ENCODE data around the gene IDH3B.

Gene IDH3B

GRCh38 chr20:2624190-2624589 is 39.8 kb downstream of the IDH3B start:
- FAIRE-seq, result no peak

DNA sequence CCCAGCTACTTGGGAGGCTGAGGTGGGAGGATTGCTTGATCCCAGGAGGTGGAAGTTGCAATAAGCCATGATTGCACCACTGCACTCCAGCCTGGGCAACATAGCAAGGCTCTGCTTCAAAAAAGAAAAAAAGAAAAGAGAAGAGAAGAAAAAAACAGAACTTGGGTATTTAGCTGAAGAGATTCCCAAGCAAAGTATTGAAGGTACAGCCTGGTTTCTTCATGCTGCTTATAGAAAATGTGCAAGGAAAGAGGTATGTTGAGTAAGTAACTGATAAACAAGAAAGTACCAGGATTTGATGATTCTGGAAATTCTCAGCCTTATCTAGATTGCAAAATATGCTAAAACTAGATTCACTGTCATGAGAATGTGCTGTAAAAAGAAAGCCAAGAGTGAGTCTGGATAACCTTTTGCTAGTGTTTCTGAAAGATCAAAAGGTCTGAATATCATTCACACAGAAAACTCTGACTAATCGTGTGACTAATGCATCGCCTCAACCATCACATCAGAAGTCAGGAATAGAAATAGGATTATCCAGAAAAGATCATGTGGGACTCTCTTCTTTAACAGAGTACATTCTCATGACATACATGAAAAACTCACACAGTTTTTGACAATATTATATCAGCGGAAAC is 43.9 kb downstream of the IDH3B start:
- FAIRE-seq (no peak), DNase-seq (ENCODE audit: low spot score) (peak; percentile 17)

More at GRCh38 chr20:2624190-2624589, 39.8 kb downstream of the IDH3B start:
- no peak for DNase-seq (ENCODE audit: low spot score)

- DNase-seq (ENCODE audit: low spot score) (no peak), FAIRE-seq (no peak)
Measured at GRCh38 chr20:2619337-2619736, 44.7 kb downstream of the IDH3B start.

DNA sequence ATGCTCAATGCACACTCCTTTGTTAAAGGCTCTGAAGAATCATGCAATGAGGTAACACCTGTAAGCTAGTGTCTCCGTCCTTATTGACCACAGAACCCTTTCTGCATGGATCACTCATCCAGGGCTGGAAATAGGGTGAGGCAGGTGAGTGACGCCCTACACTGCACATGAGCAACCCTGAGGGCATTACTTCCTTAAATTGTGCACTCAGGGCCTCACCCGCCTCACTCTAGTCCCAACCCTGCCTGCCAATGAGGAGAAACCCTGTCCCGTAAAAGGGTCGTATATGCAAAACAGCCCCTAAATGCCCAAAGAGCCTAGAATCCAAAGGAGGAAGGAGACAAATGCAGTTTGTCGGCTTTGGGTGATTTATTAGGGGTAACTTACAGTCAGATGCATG is 45.2 kb downstream of the IDH3B start:
- DNase-seq (ENCODE audit: low spot score), result no peak
- no peak for FAIRE-seq

DNA sequence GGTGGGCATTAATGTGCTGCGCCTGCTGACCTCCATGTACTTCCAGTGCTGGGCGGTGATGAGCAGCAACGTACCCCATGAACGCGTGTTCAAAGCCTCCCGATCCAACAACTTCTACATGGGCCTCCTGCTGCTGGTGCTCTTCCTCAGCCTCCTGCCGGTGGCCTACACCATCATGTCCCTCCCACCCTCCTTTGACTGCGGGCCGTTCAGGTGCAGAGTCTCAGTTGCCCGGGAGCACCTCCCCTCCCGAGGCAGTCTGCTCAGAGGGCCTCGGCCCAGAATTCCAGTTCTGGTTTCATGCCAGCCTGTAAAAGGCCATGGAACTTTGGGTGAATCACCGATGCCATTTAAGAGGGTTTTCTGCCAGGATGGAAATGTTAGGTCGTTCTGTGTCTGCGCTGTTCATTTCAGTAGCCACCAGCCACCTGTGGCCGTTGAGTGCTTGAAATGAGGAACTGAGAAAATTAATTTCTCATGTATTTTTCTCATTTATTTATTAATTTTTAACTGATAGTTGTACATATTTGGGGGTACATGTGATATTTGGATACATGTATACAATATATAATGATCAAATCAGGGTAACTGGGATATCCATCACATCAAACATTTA is 46.8 kb downstream of the IDH3B start:
- no peak for FAIRE-seq
- DNase-seq (ENCODE audit: low spot score), result no peak

DNA sequence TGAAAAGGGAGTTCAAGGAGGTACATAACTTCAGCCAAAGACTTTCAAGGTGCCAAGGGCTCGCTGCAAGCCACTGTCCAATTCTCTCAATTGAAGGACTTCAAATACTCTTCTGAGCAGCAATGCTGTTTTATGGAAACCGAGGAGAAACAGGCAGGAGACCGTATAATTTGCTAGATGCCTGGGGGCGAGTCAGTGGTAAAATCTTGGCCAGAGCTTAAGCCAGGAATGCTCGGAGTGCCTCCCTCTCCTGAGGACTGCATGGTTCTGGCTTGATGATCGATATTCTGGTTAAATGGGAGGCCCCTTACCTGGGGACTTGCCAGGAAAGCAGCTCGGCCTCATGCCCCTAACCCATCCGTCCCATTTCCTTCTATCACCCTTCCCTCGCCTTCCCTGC is 47.4 kb downstream of the IDH3B start:
- FAIRE-seq (no peak), DNase-seq (ENCODE audit: low spot score) (no peak)

DNA sequence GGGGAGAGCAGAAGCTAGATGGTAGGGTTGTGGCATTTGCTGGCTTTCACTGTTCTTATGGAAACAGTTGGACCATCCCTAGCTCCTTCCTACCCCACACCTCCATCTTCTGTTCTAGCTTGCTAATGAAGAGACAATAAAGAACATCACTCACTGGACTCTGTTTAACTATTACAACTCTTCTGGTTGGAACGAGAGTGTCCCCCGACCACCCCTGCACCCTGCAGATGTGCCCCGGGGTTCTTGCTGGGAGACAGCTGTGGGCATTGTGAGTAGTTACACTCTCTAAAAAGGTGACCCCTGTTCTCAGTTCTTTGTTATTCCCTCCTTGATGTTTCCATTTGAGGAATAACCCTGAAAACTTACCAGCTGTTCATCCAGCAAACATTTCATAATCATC is 51.9 kb downstream of the IDH3B start:
- DNase-seq (ENCODE audit: low spot score), result no peak
- FAIRE-seq, result no peak

GRCh38 chr20:2610941-2611720 is 52.9 kb downstream of the IDH3B start:
- FAIRE-seq, result no peak
- no peak for DNase-seq (ENCODE audit: low spot score)

DNA sequence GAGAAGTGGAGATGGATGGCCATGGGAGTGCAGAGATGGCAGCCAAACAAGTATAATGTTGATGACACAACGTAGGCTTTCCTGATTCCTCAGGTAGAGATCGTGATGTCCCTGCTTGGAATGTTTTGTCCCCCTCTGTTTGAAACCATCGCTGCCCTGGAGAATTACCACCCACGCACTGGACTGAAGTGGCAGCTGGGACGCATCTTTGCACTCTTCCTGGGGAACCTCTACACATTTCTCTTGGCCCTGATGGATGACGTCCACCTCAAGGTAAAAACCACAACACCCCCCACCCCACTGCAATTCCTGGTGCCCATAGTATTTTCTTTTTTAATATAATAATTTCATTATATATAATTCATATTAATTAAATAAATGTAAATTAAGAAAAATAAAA is 53.7 kb downstream of the IDH3B start:
- DNase-seq (ENCODE audit: low spot score), result no peak
- no peak for FAIRE-seq

All from urothelium cell line (cell line).